Endothelial cell of umbilical vein (primary cell): ENCODE data around the gene CD79B.

Source experiments
- EZH2 ChIP-seq: IDR thresholded peaks from 2 replicates; pipeline ENCODE4 v1.6.1; 2012; ENCODE audit warnings: borderline replicate concordance, low read depth, mild to moderate bottlenecking, moderate library complexity, low read length, inconsistent platforms; ENCODE audit not compliant: severe bottlenecking
- JUN ChIP-seq: IDR thresholded peaks from 2 replicates; pipeline ENCODE4 v1.6.1; 2011; ENCODE audit warnings: borderline replicate concordance, low read depth; ENCODE audit not compliant: insufficient read length, insufficient read depth
- MYC ChIP-seq: IDR thresholded peaks from one replicate; pipeline ENCODE4 v1.6.1; 2011; ENCODE audit warnings: mild to moderate bottlenecking, low read depth, low read length
- POLR2A ChIP-seq: IDR thresholded peaks from 2 replicates; pipeline ENCODE4 v1.6.1; 2012; ENCODE audit warnings: low read depth, mild to moderate bottlenecking, control low read depth, low read length
- POLR2AphosphoS5 ChIP-seq: IDR thresholded peaks from 2 replicates; pipeline ENCODE4 v1.6.1; 2012; ENCODE audit warnings: low read depth, mild to moderate bottlenecking, control low read depth, low read length, moderate library complexity; ENCODE audit not compliant: insufficient read depth
- TF ChIP-seq, protein P1 (sequence below), 2 donors: IDR thresholded peaks; 1 replicate in 1 of 2; 2 replicates in 1 of 2; pipeline ENCODE4 v1.5.1; 2011; ENCODE audit warnings: low read length in 2 of 2, mild to moderate bottlenecking in 2 of 2, moderate library complexity in 2 of 2, control low read depth in 1 of 2, inconsistent platforms in 1 of 2, low read depth in 1 of 2; ENCODE audit not compliant: insufficient read depth in 1 of 2; ENCODE audit errors: extremely low read depth in 1 of 2
- TF ChIP-seq, protein P2 (sequence below): IDR thresholded peaks from 2 replicates; pipeline ENCODE4 v1.6.1; 2011; ENCODE audit not compliant: insufficient read depth, insufficient read length

DNA sequence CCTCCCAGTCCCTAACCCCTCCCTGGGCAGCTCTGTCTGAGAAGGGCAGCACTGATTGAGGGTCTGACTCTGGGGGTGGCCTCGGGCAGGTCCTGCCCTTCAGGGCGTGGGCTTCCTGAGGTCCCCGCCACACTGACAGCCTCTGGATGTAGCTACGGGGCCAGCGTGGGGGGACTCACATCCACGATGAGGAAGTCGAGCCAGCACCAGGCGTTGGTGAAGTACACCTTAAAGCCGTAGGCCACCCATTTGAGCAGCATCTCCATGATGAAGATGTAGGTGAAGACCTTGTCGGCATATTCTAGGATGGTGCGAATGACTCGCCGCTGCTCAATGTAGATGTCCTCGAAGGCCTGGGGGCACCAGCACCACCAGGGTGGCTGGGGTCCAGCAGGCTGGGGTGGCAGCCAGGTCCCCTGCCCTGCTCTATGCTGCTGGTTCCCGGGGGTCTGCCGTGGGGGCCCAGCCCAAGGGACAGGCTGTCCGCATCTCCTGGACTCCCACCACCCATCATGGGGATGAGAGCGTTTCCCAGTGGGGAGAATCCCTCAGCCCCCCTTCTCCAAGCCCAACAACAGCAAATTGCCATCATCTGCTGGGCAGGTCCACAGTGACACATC, 15.7 kb upstream of the CD79B start:
- TF ChIP-seq, protein P1, sequence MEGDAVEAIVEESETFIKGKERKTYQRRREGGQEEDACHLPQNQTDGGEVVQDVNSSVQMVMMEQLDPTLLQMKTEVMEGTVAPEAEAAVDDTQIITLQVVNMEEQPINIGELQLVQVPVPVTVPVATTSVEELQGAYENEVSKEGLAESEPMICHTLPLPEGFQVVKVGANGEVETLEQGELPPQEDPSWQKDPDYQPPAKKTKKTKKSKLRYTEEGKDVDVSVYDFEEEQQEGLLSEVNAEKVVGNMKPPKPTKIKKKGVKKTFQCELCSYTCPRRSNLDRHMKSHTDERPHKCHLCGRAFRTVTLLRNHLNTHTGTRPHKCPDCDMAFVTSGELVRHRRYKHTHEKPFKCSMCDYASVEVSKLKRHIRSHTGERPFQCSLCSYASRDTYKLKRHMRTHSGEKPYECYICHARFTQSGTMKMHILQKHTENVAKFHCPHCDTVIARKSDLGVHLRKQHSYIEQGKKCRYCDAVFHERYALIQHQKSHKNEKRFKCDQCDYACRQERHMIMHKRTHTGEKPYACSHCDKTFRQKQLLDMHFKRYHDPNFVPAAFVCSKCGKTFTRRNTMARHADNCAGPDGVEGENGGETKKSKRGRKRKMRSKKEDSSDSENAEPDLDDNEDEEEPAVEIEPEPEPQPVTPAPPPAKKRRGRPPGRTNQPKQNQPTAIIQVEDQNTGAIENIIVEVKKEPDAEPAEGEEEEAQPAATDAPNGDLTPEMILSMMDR (IDR thresholded peaks at IDR 0.05; ENCODE audit: extremely low read depth in 1 of 2, insufficient read depth in 1 of 2, low read depth in 1 of 2, low read length in 2 of 2): no peak
- TF ChIP-seq POLR2AphosphoS5: no peak
- TF ChIP-seq EZH2: no peak
- TF ChIP-seq POLR2A: no peak
- TF ChIP-seq, protein P2, sequence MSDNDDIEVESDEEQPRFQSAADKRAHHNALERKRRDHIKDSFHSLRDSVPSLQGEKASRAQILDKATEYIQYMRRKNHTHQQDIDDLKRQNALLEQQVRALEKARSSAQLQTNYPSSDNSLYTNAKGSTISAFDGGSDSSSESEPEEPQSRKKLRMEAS: no peak
- TF ChIP-seq MYC: no peak
- no peak for TF ChIP-seq JUN
